ENCODE results near the gene CNTF. TPM values are rescaled to one million over a fixed set of nuclear protein-coding genes. Genes with fewer than 3 reads are reported as not detected.

The CNTF gene
- total and polyA plus RNA-seq, 5 donors: 0.59 to 2.7 (median 1.0) TPM

GRCh38 chr11:58659910-58660570 is 37.6 kb downstream of the CNTF start:
- Histone ChIP-seq H3K27me3 (ENCODE audit: control insufficient read depth, insufficient read depth) (no peaks in the 10 kb centered on the region), H3K27ac (ENCODE audit: low read length) (no peak overlapping the region), H3K4me3 (ENCODE audit: low read length) (no peak overlapping the region), H3K9me3 (ENCODE audit: control insufficient read depth, low read length) (no peaks in the 10 kb centered on the region), H3K4me1 (ENCODE audit: control insufficient read depth, insufficient read depth, low read length) (no peaks in the 10 kb centered on the region)
- intact Hi-C loops (cut with DNase I): no loop called here
- no peak for DNase-seq
- no peak for ATAC-seq
- 63% methylated on average over 5 of the region's 5 CpGs for WGBS

DNA sequence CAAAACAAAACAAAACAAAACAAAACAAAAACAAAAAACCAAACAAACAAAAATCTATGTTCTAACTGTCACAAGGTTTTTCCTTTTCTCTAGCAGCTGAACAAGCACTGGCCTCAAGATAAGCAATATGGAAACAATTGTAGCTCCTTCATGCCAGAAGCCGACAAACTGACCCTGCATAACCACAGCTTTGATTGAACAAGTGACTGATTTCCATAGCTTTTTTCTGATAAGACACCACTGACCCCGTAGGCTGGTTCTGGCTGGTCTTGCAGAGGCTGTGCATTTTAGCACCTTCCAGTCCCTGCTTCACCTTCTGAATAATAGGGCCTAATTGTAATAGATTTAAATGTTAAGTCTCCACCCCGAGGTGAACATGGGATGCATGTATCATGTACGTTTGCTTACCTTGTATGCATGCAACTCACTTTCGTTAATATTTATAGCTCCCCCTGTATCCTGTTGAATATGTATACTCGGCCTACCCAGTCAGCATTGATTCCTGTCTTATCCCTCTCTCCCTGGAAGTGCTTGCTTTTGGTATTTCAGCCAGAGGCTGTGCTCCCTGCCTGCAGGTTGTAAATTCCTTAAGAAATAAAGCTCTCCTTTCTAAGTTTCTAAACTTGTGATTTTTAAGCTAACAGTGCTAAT is 49.6 kb downstream of the CNTF start:
- no peaks in the 10 kb centered on the region for H3K27me3 ChIP-seq (ENCODE audit: control insufficient read depth, insufficient read depth)
- no peaks in the 10 kb centered on the region for H3K9me3 ChIP-seq (ENCODE audit: control insufficient read depth, low read length)
- intact Hi-C loops (cut with DNase I): loop anchor here in 3 of 4 donors (10.0 kb wide), 1 partner anchor 97 kb away; the partner anchor contains the start of genes LPXN (in 3 of the 3) and ZFP91 (in 3 of the 3)
- no peak overlapping the region for H3K27ac ChIP-seq (ENCODE audit: low read length)
- no peak overlapping the region for H3K4me3 ChIP-seq (ENCODE audit: low read length)
- ATAC-seq (no peak), DNase-seq (no peak)
- whole genome bisulfite sequencing: 58% methylated on average over 6 of the region's 6 CpGs
- H3K4me1 ChIP-seq (ENCODE audit: control insufficient read depth, insufficient read depth, low read length): no peaks in the 10 kb centered on the region

DNA sequence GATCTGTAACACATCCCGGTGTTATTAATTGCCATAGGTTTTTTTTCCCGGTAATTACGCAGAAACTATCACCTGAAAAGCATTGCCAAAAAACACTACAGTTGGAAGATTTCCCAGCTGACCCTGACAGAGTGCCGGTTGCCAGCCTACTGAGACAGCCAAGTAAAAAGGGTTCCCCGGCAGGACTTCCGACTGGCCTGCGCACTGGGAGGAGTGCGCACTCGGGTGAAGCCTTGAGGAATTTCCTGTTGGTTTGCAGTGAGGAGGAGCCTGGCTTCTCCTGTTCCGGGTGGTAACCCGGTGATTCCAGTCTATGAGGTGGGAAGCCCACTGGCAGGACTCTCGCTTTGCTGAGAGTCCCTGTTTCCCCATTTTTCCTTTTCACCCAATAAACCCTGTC is 52.1 kb downstream of the CNTF start:
- DNase-seq: peak in 1 of 3 donors; percentile 35

More for the DNA sequence above, 52.1 kb downstream of the CNTF start:
- Histone ChIP-seq H3K9me3 (ENCODE audit: control insufficient read depth, low read length) (no peaks in the 10 kb centered on the region), H3K27me3 (ENCODE audit: control insufficient read depth, insufficient read depth) (no peaks in the 10 kb centered on the region), H3K4me3 (ENCODE audit: low read length) (no peak overlapping the region), H3K4me1 (ENCODE audit: control insufficient read depth, insufficient read depth, low read length) (no peaks in the 10 kb centered on the region), H3K27ac (ENCODE audit: low read length) (no peak overlapping the region)
- intact Hi-C loops (cut with DNase I): loop anchor here in 3 of 4 donors (10.0 kb wide), 1 partner anchor 100 kb away; the partner anchor contains the start of genes LPXN (in 3 of the 3) and ZFP91 (in 3 of the 3)
- peak; percentile 65 to 86 for ATAC-seq
- WGBS: 72% methylated on average over 12 of the region's 12 CpGs

Other genes with a start within 250 kb of the CNTF start
- not detected for gene OR5B3, start 215.8 kb upstream of the CNTF start, total RNA-seq
- gene OR5B3, start 215.8 kb upstream of the CNTF start, polyA plus RNA-seq: not detected
- gene OR5B2, start 194.5 kb upstream of the CNTF start, total RNA-seq: not detected
- not detected for gene OR5B2, start 194.5 kb upstream of the CNTF start, polyA plus RNA-seq
- gene OR5B12, start 180.4 kb upstream of the CNTF start, total RNA-seq: not detected
- not detected for gene OR5B12, start 180.4 kb upstream of the CNTF start, polyA plus RNA-seq
- gene OR5B21, start 114.6 kb upstream of the CNTF start, total RNA-seq: not detected
- gene OR5B21, start 114.6 kb upstream of the CNTF start, polyA plus RNA-seq: not detected
- gene LPXN, start 46.8 kb upstream of the CNTF start, total RNA-seq: 1 to 10 TPM; 4.6 to 7.1 (median 6.4) TPM
- 3.0 TPM for gene LPXN, start 46.8 kb upstream of the CNTF start, polyA plus RNA-seq
- 10 to 100 TPM; 53.3 to 60.9 (median 55.8) TPM for gene ZFP91, start 43.6 kb upstream of the CNTF start, total RNA-seq
- 16.7 TPM for gene ZFP91, start 43.6 kb upstream of the CNTF start, polyA plus RNA-seq
- gene GLYAT, start 109.3 kb downstream of the CNTF start, total RNA-seq: under 1 TPM in 1 of 4 donors, not detected in 3; 0.39 TPM
- 0.57 TPM for gene GLYAT, start 109.3 kb downstream of the CNTF start, polyA plus RNA-seq
- gene GLYATL2, start 222.0 kb downstream of the CNTF start, total RNA-seq: under 1 TPM in 3 of 4 donors, not detected in 1; 0.26 to 0.47 (median 0.40) TPM
- gene GLYATL2, start 222.0 kb downstream of the CNTF start, polyA plus RNA-seq: 0.16 TPM

Data from right cardiac atrium (tissue), 5 donors.